Measurements from ENCODE around the gene PA2G4. TPM values are rescaled to one million over a fixed set of nuclear protein-coding genes. Genes with fewer than 3 reads are reported as not detected.

Gene PA2G4
- total and polyA plus RNA-seq, 10 of the 15 experiments (the other 5 are each of a cell fraction or from before 2014, with no cell fraction given): 148 to 514 (median 406) TPM

GRCh38 chr12:56158029-56158925 lies 53.9 kb downstream of the PA2G4 start, which contains the start of gene MYL6 (continued):
- peak; percentile 69 for TF ChIP-seq IKZF1 (conservative IDR thresholded peaks at IDR 0.05)
- peak; percentile 95 for TF ChIP-seq POU2F2 (IDR thresholded peaks at IDR 0.05; ENCODE audit: borderline replicate concordance, low read depth, low read length)
- peak; percentile 67 for TF ChIP-seq HDAC6 (IDR thresholded peaks at IDR 0.05; ENCODE audit: unreplicated experiment)
- TF ChIP-seq ZNF217 (IDR thresholded peaks at IDR 0.05): no peak
- TF ChIP-seq E2F4 (IDR thresholded peaks at IDR 0.05; ENCODE audit: low read depth, low read length): no peak; the same call in 1 of the 2 replicates
- no peak for TF ChIP-seq BHLHE40 (IDR thresholded peaks at IDR 0.05; ENCODE audit: borderline replicate concordance in 1 of 2, low read depth in 2 of 2, low read length in 1 of 2)
- no peak for TF ChIP-seq STAT1 (conservative IDR thresholded peaks at IDR 0.05)
- peak; percentile 78 to 88 for TF ChIP-seq IKZF2 (IDR thresholded peaks at IDR 0.05)
- no peak for TF ChIP-seq HSF1 (IDR thresholded peaks at IDR 0.05; ENCODE audit: low read depth, low read length)
- TF ChIP-seq ELK1 (IDR thresholded peaks at IDR 0.05; ENCODE audit: low read depth, low read length): no peak
- TF ChIP-seq ZBTB4 (CRISPR knock-in tag; IDR thresholded peaks at IDR 0.05): peak; percentile 90
- TF ChIP-seq YY1 (IDR thresholded peaks at IDR 0.05; ENCODE audit: low read depth, low read length): peak; percentile 95
- no peak for TF ChIP-seq IRF5 (IDR thresholded peaks at IDR 0.05; ENCODE audit: borderline replicate concordance)
- peak; percentile 53 for TF ChIP-seq ZBTB11 (CRISPR knock-in tag; IDR thresholded peaks at IDR 0.05)
- TF ChIP-seq HDAC2 (IDR thresholded peaks at IDR 0.05): no peak
- TF ChIP-seq MXI1 (IDR thresholded peaks at IDR 0.05; ENCODE audit: low read depth, low read length): peak; percentile 46
- no peak for TF ChIP-seq YBX1 (IDR thresholded peaks at IDR 0.05)
